HL-60 (cell line): Measurements from ENCODE around the gene HCN4.
"Not testable (repeated sequence)": the region's sequence is repeated elsewhere in the genome, so short reads cannot be mapped to it uniquely, and the experiment has no call there.

ENCODE experiments used
- DNase-seq, 2 experiments: peaks; one replicate each; pipeline ENCODE4 v3.0.0-alpha.2; 2010 to 2020; ENCODE audit warnings: low read depth in 1 of 2, low spot score in 1 of 2
- H3K27ac ChIP-seq: fragments of 250-450 bp; sonication (Bioruptor Pico); replicated peaks from 2 replicates; pipeline ENCODE4 v1.5.1; 2020; ENCODE audit warnings: mild to moderate bottlenecking, moderate library complexity
- H3K27me3 ChIP-seq: fragments of 250-450 bp; sonication (Bioruptor Pico); 2 replicates; pipeline ENCODE4 v1.5.1; 2021; ENCODE audit warnings: mild to moderate bottlenecking, moderate library complexity; ENCODE audit not compliant: insufficient read depth, poor library complexity, severe bottlenecking
- H3K4me3 ChIP-seq: replicated peaks from 2 replicates; pipeline ENCODE4 v1.5.1; 2011; ENCODE audit warnings: mild to moderate bottlenecking, control low read depth, low read length; ENCODE audit not compliant: insufficient read depth
- CTCF ChIP-seq: IDR thresholded peaks from one replicate; pipeline ENCODE4 v1.5.1; 2011; ENCODE audit warnings: low read length, control low read depth, inconsistent platforms; ENCODE audit not compliant: insufficient read depth
- GABPA ChIP-seq: IDR thresholded peaks from 2 replicates; pipeline ENCODE4 v1.6.1; 2012; ENCODE audit warnings: low read depth
- POLR2AphosphoS5 ChIP-seq: IDR thresholded peaks from 2 replicates; pipeline ENCODE4 v1.6.1; 2012; ENCODE audit warnings: low read depth
- SPI1 ChIP-seq: IDR thresholded peaks from 2 replicates; pipeline ENCODE4 v1.6.1; 2012; ENCODE audit warnings: low read depth, mild to moderate bottlenecking, borderline replicate concordance
- TF ChIP-seq, protein P1 (sequence below): IDR thresholded peaks from 2 replicates; pipeline ENCODE4 v1.6.1; 2012; ENCODE audit warnings: low read depth; ENCODE audit not compliant: insufficient replicate concordance

HCN4 gene

DNA sequence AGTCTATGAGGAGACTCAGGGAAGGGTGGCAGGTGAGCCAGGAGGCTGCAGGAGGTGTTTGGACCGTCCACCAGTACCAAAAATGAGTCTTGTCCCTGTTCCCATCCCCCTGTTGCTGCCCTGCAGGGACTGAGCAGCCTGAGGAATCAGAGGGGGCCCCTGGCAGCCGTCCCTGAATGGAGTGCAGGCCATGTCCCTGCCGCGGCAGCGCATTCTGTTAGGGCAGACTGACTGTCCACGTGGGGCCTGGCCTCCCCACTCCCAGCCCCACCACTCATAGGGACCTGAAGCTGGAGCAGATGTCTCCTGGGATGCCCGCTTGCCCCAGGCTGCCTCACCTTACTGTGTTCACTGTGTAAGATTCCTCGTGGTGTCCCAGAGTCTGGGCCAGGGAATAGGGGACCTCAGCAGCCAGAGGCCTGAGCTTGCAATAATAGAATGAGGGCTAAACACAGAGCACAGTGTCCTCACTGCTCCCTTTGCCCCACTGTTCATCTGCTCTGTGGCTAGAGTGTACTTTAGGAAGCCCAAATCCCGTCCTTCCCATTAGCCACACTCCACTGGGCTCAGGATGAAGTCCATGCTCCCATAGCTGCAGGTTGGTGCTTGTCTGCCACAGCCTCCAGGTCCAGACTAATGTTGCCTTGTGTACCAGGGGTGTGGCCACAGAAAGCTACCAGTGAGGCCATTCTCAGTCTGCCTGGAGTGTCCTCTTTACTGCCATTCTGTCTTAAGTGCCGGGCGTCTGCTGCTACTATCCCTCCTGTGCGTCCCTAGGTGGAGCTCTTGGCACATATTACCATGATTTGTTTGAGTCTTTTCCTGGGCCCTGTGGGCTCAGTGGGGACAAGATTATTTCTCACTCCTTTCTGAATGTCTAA is 63.2 kb downstream of the HCN4 start:
- DNase-seq = peak in 1 of 2 experiments; percentile 70
- Histone ChIP-seq H3K27ac (no peak overlapping the region), H3K4me3 (0 out of 2 replicates have a peak overlapping the region, but pooled peaks have one; percentile 1), H3K27me3 (no peaks in the 10 kb centered on the region)
- TF ChIP-seq POLR2AphosphoS5 (no peak), SPI1 (no peak), GABPA (no peak), CTCF (peak; percentile 65)
- TF ChIP-seq, protein P1, sequence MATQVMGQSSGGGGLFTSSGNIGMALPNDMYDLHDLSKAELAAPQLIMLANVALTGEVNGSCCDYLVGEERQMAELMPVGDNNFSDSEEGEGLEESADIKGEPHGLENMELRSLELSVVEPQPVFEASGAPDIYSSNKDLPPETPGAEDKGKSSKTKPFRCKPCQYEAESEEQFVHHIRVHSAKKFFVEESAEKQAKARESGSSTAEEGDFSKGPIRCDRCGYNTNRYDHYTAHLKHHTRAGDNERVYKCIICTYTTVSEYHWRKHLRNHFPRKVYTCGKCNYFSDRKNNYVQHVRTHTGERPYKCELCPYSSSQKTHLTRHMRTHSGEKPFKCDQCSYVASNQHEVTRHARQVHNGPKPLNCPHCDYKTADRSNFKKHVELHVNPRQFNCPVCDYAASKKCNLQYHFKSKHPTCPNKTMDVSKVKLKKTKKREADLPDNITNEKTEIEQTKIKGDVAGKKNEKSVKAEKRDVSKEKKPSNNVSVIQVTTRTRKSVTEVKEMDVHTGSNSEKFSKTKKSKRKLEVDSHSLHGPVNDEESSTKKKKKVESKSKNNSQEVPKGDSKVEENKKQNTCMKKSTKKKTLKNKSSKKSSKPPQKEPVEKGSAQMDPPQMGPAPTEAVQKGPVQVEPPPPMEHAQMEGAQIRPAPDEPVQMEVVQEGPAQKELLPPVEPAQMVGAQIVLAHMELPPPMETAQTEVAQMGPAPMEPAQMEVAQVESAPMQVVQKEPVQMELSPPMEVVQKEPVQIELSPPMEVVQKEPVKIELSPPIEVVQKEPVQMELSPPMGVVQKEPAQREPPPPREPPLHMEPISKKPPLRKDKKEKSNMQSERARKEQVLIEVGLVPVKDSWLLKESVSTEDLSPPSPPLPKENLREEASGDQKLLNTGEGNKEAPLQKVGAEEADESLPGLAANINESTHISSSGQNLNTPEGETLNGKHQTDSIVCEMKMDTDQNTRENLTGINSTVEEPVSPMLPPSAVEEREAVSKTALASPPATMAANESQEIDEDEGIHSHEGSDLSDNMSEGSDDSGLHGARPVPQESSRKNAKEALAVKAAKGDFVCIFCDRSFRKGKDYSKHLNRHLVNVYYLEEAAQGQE = no peak

GRCh38 chr15:73303636-73304035 is 65.1 kb downstream of the HCN4 start:
- H3K4me3 ChIP-seq = peak overlapping the region; percentile 12; the same call in 1 of the 2 replicates
- TF ChIP-seq SPI1 (no peak; the same call in 1 of the 2 replicates), CTCF (no peak), POLR2AphosphoS5 (no peak), GABPA (no peak)
- TF ChIP-seq, protein P1 = no peak
- peak overlapping the region; percentile 53 for H3K27ac ChIP-seq
- no peaks in the 10 kb centered on the region for H3K27me3 ChIP-seq
- peak in 1 of 2 experiments; percentile 25 for DNase-seq

DNA sequence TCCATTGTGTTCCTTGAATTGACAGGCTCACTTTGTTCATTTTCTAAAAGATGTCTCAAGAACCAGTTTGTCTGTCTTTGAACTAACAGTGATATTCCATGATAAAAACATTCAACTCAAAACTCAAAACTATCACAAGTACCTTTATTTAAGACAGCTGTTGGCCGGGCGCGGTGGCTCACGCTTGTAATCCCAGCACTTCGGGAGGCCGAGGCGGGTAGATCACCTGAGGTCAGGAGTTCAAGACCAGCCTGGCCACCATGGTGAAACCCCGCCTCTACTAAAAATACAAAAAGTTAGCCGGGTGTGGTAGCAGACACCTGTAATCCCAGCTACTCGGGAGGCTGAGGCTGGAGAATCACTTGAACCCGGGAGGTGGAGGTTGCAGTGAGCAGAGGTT is 68.5 kb downstream of the HCN4 start:
- not testable (repeated sequence) for DNase-seq, H3K27me3 ChIP-seq, H3K4me3 ChIP-seq, H3K27ac ChIP-seq

- TF ChIP-seq, protein P1 = no peak
- Histone ChIP-seq H3K4me3 (no peak overlapping the region), H3K27me3 (no peaks in the 10 kb centered on the region), H3K27ac (no peak overlapping the region)
- no peak for DNase-seq
Measured at GRCh38 chr15:73298522-73299245, 70.1 kb downstream of the HCN4 start.
